IMR-90 (cell line): ENCODE results near the gene RHOH. TPM values are rescaled to one million over a fixed set of nuclear protein-coding genes. Genes with fewer than 3 reads are reported as not detected.

Experiments used
- ATAC-seq: fragments of 200-7000 bp; cut with Tn5 transposase; 2 replicates; pipeline ENCODE4 v1.9.1; 2020; ENCODE audit warnings: low read depth, mild to moderate bottlenecking, moderate library complexity
- BruUV-seq: library from RNA; stranded (reverse); fragments of 400-500 nt; replicated peaks from 2 replicates; lab custom pipeline; 2021; lab: Mats Ljungman, UMichigan
- CTCF ChIA-PET: fragments of 300-600 bp; formaldehyde crosslinking; extraction: SDS; loops from one replicate; lab custom pipeline; 2021; ENCODE audit warnings: antibody characterized with exemption; lab: Yijun Ruan, JAX
- POLR2A ChIA-PET: fragments of 300-600 bp; sonication (Branson Sonifier 250); formaldehyde crosslinking; loops from one replicate; lab custom pipeline; 2022; ENCODE audit warnings: antibody characterized with exemption; ENCODE audit not compliant: unreplicated experiment; lab: Charles Lee
- DNase-seq: peaks from one replicate; pipeline ENCODE4 v3.0.0; 2013
- H2AFZ ChIP-seq: replicated peaks from 2 replicates; pipeline ENCODE3; 2013; ENCODE audit warnings: low read length, mild to moderate bottlenecking; ENCODE audit not compliant: poor library complexity
- H2AK5ac ChIP-seq: 2 replicates; pipeline ENCODE4 v1.6.1; 2013; ENCODE audit warnings: low read depth, low read length, inconsistent platforms
- H2AK9ac ChIP-seq: replicated peaks from 2 replicates; pipeline ENCODE3; 2013; ENCODE audit warnings: mild to moderate bottlenecking, low read depth, low read length, moderate library complexity; ENCODE audit not compliant: poor library complexity
- H2BK120ac ChIP-seq: 2 replicates; pipeline ENCODE4 v1.6.1; 2013; ENCODE audit warnings: low read depth, low read length, inconsistent platforms
- H2BK15ac ChIP-seq: 3 replicates; pipeline ENCODE4 v1.6.1; 2013; ENCODE audit warnings: low read depth, low read length, inconsistent platforms
- H2BK20ac ChIP-seq: 2 replicates; pipeline ENCODE4 v1.6.1; 2013; ENCODE audit warnings: low read depth, mild to moderate bottlenecking, inconsistent platforms, low read length, moderate library complexity
- H2BK5ac ChIP-seq: 2 replicates; pipeline ENCODE4 v1.6.1; 2013; ENCODE audit warnings: mild to moderate bottlenecking, low read depth, low read length, inconsistent platforms; ENCODE audit not compliant: poor library complexity, severe bottlenecking
- H3K14ac ChIP-seq: replicated peaks from 2 replicates; pipeline ENCODE4 v1.6.1; 2013; ENCODE audit warnings: low read depth, low read length, inconsistent platforms
- H3K18ac ChIP-seq: 2 replicates; pipeline ENCODE4 v1.6.1; 2013; ENCODE audit warnings: low read depth, low read length, control low read depth
- H3K23ac ChIP-seq: 2 replicates; pipeline ENCODE4 v1.6.1; 2013; ENCODE audit warnings: low read depth, low read length, inconsistent platforms
- H3K27ac ChIP-seq: 2 replicates; pipeline ENCODE4 v1.5.1; 2013; ENCODE audit warnings: mild to moderate bottlenecking, control low read depth, low read length; ENCODE audit not compliant: insufficient read depth
- H3K27me3 ChIP-seq: 2 replicates; pipeline ENCODE4 v1.6.1; 2013; ENCODE audit warnings: low read length; ENCODE audit not compliant: control insufficient read depth, insufficient read depth
- H3K36me3 ChIP-seq: 2 replicates; pipeline ENCODE4 v1.6.1; 2013; ENCODE audit warnings: low read length, mixed read lengths; ENCODE audit not compliant: control insufficient read depth, insufficient read depth
- H3K4ac ChIP-seq: 2 replicates; pipeline ENCODE4 v1.6.1; 2013; ENCODE audit warnings: low read depth, low read length, inconsistent platforms
- H3K4me1 ChIP-seq: 2 replicates; pipeline ENCODE4 v1.6.1; 2013; ENCODE audit warnings: low read length, mixed read lengths; ENCODE audit not compliant: control insufficient read depth, insufficient read depth
- H3K4me2 ChIP-seq: 2 replicates; pipeline ENCODE4 v1.6.1; 2013; ENCODE audit warnings: low read depth, mild to moderate bottlenecking, control low read depth, low read length, moderate library complexity
- H3K4me3 ChIP-seq: 2 replicates; pipeline ENCODE4 v1.5.1; 2013; ENCODE audit warnings: low read depth, mild to moderate bottlenecking, control low read depth, low read length, moderate library complexity; ENCODE audit not compliant: insufficient read depth
- H3K56ac ChIP-seq: 2 replicates; pipeline ENCODE4 v1.6.1; 2013; ENCODE audit warnings: low read length, inconsistent platforms; ENCODE audit not compliant: insufficient read depth; ENCODE audit errors: extremely low read depth
- H3K79me1 ChIP-seq, 2 experiments: 2 replicates each; pipeline ENCODE4 v1.6.1; 2013; ENCODE audit warnings: low read length in 2 of 2, inconsistent platforms in 1 of 2, low read depth in 1 of 2
- H3K9ac ChIP-seq: 2 replicates; pipeline ENCODE4 v1.6.1; 2013; ENCODE audit warnings: low read depth, low read length, control low read depth
- H3K9me1 ChIP-seq: 2 replicates; pipeline ENCODE4 v1.6.1; 2013; ENCODE audit warnings: low read length, inconsistent platforms; ENCODE audit not compliant: insufficient read depth
- H3K9me3 ChIP-seq: 2 replicates; pipeline ENCODE4 v1.6.1; 2013; ENCODE audit warnings: low read length; ENCODE audit not compliant: control insufficient read depth, insufficient read depth
- H4K20me1 ChIP-seq: 2 replicates; pipeline ENCODE4 v1.6.1; 2013; ENCODE audit warnings: low read length, inconsistent platforms; ENCODE audit not compliant: insufficient read depth
- H4K5ac ChIP-seq: 2 replicates; pipeline ENCODE4 v1.6.1; 2013; ENCODE audit warnings: mild to moderate bottlenecking, low read depth, low read length, control low read depth
- H4K8ac ChIP-seq, 2 experiments: 2 replicates each; pipeline ENCODE4 v1.6.1; 2013; ENCODE audit warnings: low read depth in 2 of 2, low read length in 2 of 2, control low read depth in 1 of 2, inconsistent platforms in 1 of 2
- H4K91ac ChIP-seq: 2 replicates; pipeline ENCODE4 v1.6.1; 2013; ENCODE audit warnings: low read depth, low read length, inconsistent platforms; ENCODE audit not compliant: insufficient read depth
- MXI1 ChIP-seq: IDR thresholded peaks from 2 replicates; pipeline ENCODE4 v1.6.1; 2012; ENCODE audit warnings: low read depth, mild to moderate bottlenecking, low read length, moderate library complexity, borderline replicate concordance
- USF2 ChIP-seq: fragments of 150-350 bp; IDR thresholded peaks from 2 replicates; pipeline ENCODE4 v1.6.1; 2017; ENCODE audit warnings: mild to moderate bottlenecking, antibody characterized with exemption, low read length, low read depth
- WGBS, 2 experiments: methylation state at CpG; one replicate each; pipeline versions ENCODE4 v1.1.5 to v1.1.7; 2013; ENCODE audit warnings: missing lambda C conversion rate in 2 of 2; ENCODE audit not compliant: insufficient read length in 1 of 2; ENCODE audit errors: extremely low coverage in 2 of 2; 5-methylcytosine and 5-hydroxymethylcytosine counted together
- dilution Hi-C: fragments of 300-500 bp; cut with HindIII; formaldehyde crosslinking; loops from one replicate; pipeline ENCODE4 v1.14.3; 2018; ENCODE audit warnings: low sequenced_read_pairs; ENCODE audit not compliant: unreplicated experiment
- in situ Hi-C: fragments of 300-500 bp; cut with MboI; formaldehyde crosslinking; loops from 3 replicates; pipeline ENCODE4 v1.14.3; 2019; ENCODE audit warnings: low sequenced_read_pairs, inconsistent platforms, mixed read lengths
- intact Hi-C: fragments of 100-400 bp; cut with micrococcal nuclease; formaldehyde crosslinking; loops from 2 replicates; pipeline ENCODE4 v1.10.0; 2022
- polyA plus RNA-seq, 3 experiments: library from polyadenylated mRNA; depleted of rRNA; stranded (reverse); fragments of >200 nt; gene quantifications; 2 replicates each; pipeline ENCODE4 v1.2.3, GENCODE V29; 2012; ENCODE audit warnings: low replicate concordance in 1 of 3
- total RNA-seq: library from RNA; depleted of rRNA; stranded (reverse); fragments of >200 nt; gene quantifications from 2 replicates; pipeline ENCODE4 v1.2.3, GENCODE V29; 2012

RHOH gene
- total and polyA plus RNA-seq, 2 of the 4 experiments (the other 2 are of a cell fraction): not detected

GRCh38 chr4:40152637-40153036 is 44.2 kb upstream of the RHOH start:
- H3K36me3 ChIP-seq: no peaks in the 10 kb centered on the region
- H3K4ac ChIP-seq: no peak overlapping the region
- no peak overlapping the region for H2AK9ac ChIP-seq
- H4K8ac ChIP-seq: no peak overlapping the region
- H3K4me1 ChIP-seq: no peaks in the 10 kb centered on the region
- H2AK5ac ChIP-seq: no peak overlapping the region
- H3K9me3 ChIP-seq: no peaks in the 10 kb centered on the region
- ChIA-PET POLR2A (interaction anchor here (0.5 kb wide), 1 partner anchor 566 kb away, joined by 4 read pairs; no protein-coding TSS in a partner anchor), CTCF (interaction anchor here (1.0 to 1.7 kb wide), 4 partner anchors 155 to 165 kb away, joined by 3 to 6 read pairs (median 3); no protein-coding TSS in a partner anchor)
- H2AFZ ChIP-seq: no peak overlapping the region
- H3K18ac ChIP-seq: no peak overlapping the region
- H3K4me3 ChIP-seq: no peak overlapping the region
- intact Hi-C loops (loop anchor here (5.0 kb wide), 2 partner anchors 400 to 580 kb away; no protein-coding TSS in a partner anchor), in situ Hi-C loops (no loop called here), dilution Hi-C loops (no loop called here)
- no peak overlapping the region for H3K27ac ChIP-seq
- H4K5ac ChIP-seq: no peak overlapping the region
- H3K4me2 ChIP-seq: no peak overlapping the region
- no peaks in the 10 kb centered on the region for H3K27me3 ChIP-seq
- H3K79me1 ChIP-seq: no peaks in the 10 kb centered on the region
- H2BK20ac ChIP-seq: no peak overlapping the region
- DNase-seq (no peak), ATAC-seq (no peak)
- no peak overlapping the region for H3K56ac ChIP-seq
- H4K20me1 ChIP-seq: no peaks in the 10 kb centered on the region
- H4K91ac ChIP-seq: no peak overlapping the region
- BruUV-seq: no TSS peak
- no peak overlapping the region for H3K9ac ChIP-seq
- TF ChIP-seq MXI1 (no peak), USF2 (no peak)
- no peaks in the 10 kb centered on the region for H3K9me1 ChIP-seq
- no peak overlapping the region for H3K14ac ChIP-seq
- H2BK5ac ChIP-seq: no peak overlapping the region
- no peak overlapping the region for H3K23ac ChIP-seq
- WGBS, 2 experiments: no CpG with 5 or more reads among the region's 4 CpGs
- no peak overlapping the region for H2BK120ac ChIP-seq
- no peak overlapping the region for H2BK15ac ChIP-seq
